Measurements from ENCODE around the gene TRAPPC12.

The TRAPPC12 gene

GRCh38 chr2:3406501-3406900 lies 27.0 kb downstream of the TRAPPC12 start:
- Histone ChIP-seq H3K27ac (ENCODE audit: poor library complexity, severe bottlenecking) (no peak overlapping the region), H3K9me3 (ENCODE audit: severe bottlenecking) (no peaks in the 10 kb centered on the region), H3K36me3 (ENCODE audit: low read depth) (peaks cover 49% of the 10 kb centered on the region), H3K4me1 (ENCODE audit: insufficient read depth, poor library complexity, severe bottlenecking) (no peaks in the 10 kb centered on the region), H3K27me3 (ENCODE audit: insufficient read depth, poor library complexity, severe bottlenecking) (no peaks in the 10 kb centered on the region), H3K4me3 (ENCODE audit: severe bottlenecking) (no peak overlapping the region)
- ATAC-seq (ENCODE audit: low read depth) (no peak), DNase-seq (ENCODE audit: low spot score) (no peak)
- no peak for TF ChIP-seq CTCF (IDR thresholded peaks at IDR 0.05; ENCODE audit: poor library complexity, severe bottlenecking)

- Histone ChIP-seq H3K4me3 (ENCODE audit: severe bottlenecking) (no peak overlapping the region), H3K27me3 (ENCODE audit: insufficient read depth, poor library complexity, severe bottlenecking) (no peaks in the 10 kb centered on the region), H3K36me3 (ENCODE audit: low read depth) (peaks cover 31% of the 10 kb centered on the region), H3K27ac (ENCODE audit: poor library complexity, severe bottlenecking) (no peak overlapping the region), H3K9me3 (ENCODE audit: severe bottlenecking) (no peaks in the 10 kb centered on the region), H3K4me1 (ENCODE audit: insufficient read depth, poor library complexity, severe bottlenecking) (no peaks in the 10 kb centered on the region)
- TF ChIP-seq CTCF (IDR thresholded peaks at IDR 0.05; ENCODE audit: poor library complexity, severe bottlenecking): no peak
- ATAC-seq (ENCODE audit: low read depth) (no peak), DNase-seq (ENCODE audit: low spot score) (no peak)
Measured at GRCh38 chr2:3408781-3409180, 29.3 kb downstream of the TRAPPC12 start.

- DNase-seq (ENCODE audit: low spot score): no peak
- no peak for ATAC-seq (ENCODE audit: low read depth)
- H3K36me3 ChIP-seq (ENCODE audit: low read depth): peaks cover 25% of the 10 kb centered on the region
- H3K4me1 ChIP-seq (ENCODE audit: insufficient read depth, poor library complexity, severe bottlenecking): no peaks in the 10 kb centered on the region
- no peaks in the 10 kb centered on the region for H3K27me3 ChIP-seq (ENCODE audit: insufficient read depth, poor library complexity, severe bottlenecking)
- no peak overlapping the region for H3K4me3 ChIP-seq (ENCODE audit: severe bottlenecking)
- TF ChIP-seq CTCF (IDR thresholded peaks at IDR 0.05; ENCODE audit: poor library complexity, severe bottlenecking): no peak
- no peaks in the 10 kb centered on the region for H3K9me3 ChIP-seq (ENCODE audit: severe bottlenecking)
- no peak overlapping the region for H3K27ac ChIP-seq (ENCODE audit: poor library complexity, severe bottlenecking)
Measured at GRCh38 chr2:3409627-3410170, 30.2 kb downstream of the TRAPPC12 start.

- Histone ChIP-seq H3K36me3 (ENCODE audit: low read depth) (peaks cover 18% of the 10 kb centered on the region), H3K4me3 (ENCODE audit: severe bottlenecking) (no peak overlapping the region), H3K9me3 (ENCODE audit: severe bottlenecking) (no peaks in the 10 kb centered on the region), H3K27ac (ENCODE audit: poor library complexity, severe bottlenecking) (no peak overlapping the region), H3K27me3 (ENCODE audit: insufficient read depth, poor library complexity, severe bottlenecking) (no peaks in the 10 kb centered on the region), H3K4me1 (ENCODE audit: insufficient read depth, poor library complexity, severe bottlenecking) (no peaks in the 10 kb centered on the region)
- ATAC-seq (ENCODE audit: low read depth): no peak
- TF ChIP-seq CTCF (IDR thresholded peaks at IDR 0.05; ENCODE audit: poor library complexity, severe bottlenecking): no peak
- DNase-seq (ENCODE audit: low spot score): no peak
Measured at GRCh38 chr2:3411103-3411502, 31.6 kb downstream of the TRAPPC12 start.

GRCh38 chr2:3413697-3414096 lies 34.2 kb downstream of the TRAPPC12 start:
- H3K27ac ChIP-seq (ENCODE audit: poor library complexity, severe bottlenecking): no peak overlapping the region
- H3K27me3 ChIP-seq (ENCODE audit: insufficient read depth, poor library complexity, severe bottlenecking): no peaks in the 10 kb centered on the region
- H3K4me3 ChIP-seq (ENCODE audit: severe bottlenecking): no peak overlapping the region
- TF ChIP-seq CTCF (IDR thresholded peaks at IDR 0.05; ENCODE audit: poor library complexity, severe bottlenecking): no peak
- H3K9me3 ChIP-seq (ENCODE audit: severe bottlenecking): no peaks in the 10 kb centered on the region
- no peak for DNase-seq (ENCODE audit: low spot score)
- ATAC-seq (ENCODE audit: low read depth): no peak
- H3K36me3 ChIP-seq (ENCODE audit: low read depth): peaks cover 5% of the 10 kb centered on the region; the same call in 1 of the 2 replicates
- H3K4me1 ChIP-seq (ENCODE audit: insufficient read depth, poor library complexity, severe bottlenecking): no peaks in the 10 kb centered on the region
